SU-DHL-6 (cell line): Measurements from ENCODE around the gene RXFP2.

Experiments used
- EZH2phosphoT487 ChIP-seq: fragments of 200-600 bp; sonication (generic), shearing (Covaris generic); conservative IDR thresholded peaks from 2 replicates; pipeline ENCODE4 v1.6.1; 2018; ENCODE audit warnings: mild to moderate bottlenecking, antibody characterized with exemption, low read length, moderate library complexity, mixed read lengths
- TF ChIP-seq, protein P1 (sequence below): fragments of 200-600 bp; sonication (generic); IDR thresholded peaks from one replicate; pipeline ENCODE4 v1.5.1; 2017; ENCODE audit warnings: antibody characterized with exemption, mild to moderate bottlenecking, low read length, moderate library complexity; ENCODE audit not compliant: insufficient read depth, poor library complexity, severe bottlenecking

DNA sequence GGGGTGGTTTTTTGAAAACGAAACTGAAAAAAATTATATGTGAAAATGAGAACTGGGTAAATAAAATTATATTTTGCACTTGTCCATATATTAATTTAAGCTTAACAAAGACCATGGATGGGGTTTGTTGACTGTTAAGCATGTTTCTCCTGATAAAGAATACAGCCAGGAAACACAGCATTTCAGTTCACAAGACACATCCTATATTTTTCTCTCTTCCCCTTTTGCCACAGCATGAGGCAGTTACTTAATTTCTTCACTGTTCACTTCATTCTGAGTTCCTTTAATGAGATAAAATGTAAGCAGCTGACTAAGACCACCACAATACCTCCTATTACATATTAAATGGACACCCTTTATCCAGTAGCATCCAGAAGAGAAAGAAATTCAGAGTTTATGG, 64.0 kb downstream of the RXFP2 start:
- TF ChIP-seq, protein P1, sequence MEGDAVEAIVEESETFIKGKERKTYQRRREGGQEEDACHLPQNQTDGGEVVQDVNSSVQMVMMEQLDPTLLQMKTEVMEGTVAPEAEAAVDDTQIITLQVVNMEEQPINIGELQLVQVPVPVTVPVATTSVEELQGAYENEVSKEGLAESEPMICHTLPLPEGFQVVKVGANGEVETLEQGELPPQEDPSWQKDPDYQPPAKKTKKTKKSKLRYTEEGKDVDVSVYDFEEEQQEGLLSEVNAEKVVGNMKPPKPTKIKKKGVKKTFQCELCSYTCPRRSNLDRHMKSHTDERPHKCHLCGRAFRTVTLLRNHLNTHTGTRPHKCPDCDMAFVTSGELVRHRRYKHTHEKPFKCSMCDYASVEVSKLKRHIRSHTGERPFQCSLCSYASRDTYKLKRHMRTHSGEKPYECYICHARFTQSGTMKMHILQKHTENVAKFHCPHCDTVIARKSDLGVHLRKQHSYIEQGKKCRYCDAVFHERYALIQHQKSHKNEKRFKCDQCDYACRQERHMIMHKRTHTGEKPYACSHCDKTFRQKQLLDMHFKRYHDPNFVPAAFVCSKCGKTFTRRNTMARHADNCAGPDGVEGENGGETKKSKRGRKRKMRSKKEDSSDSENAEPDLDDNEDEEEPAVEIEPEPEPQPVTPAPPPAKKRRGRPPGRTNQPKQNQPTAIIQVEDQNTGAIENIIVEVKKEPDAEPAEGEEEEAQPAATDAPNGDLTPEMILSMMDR, result no peak
- no peak for TF ChIP-seq EZH2phosphoT487
